HG03135 (cell line): Measurements from ENCODE around the gene TMEM171.

Experiments used
- ATAC-seq: cut with Tn5 transposase; IDR thresholded peaks from one replicate; pipeline ENCODE4 v1.9.1; 2021; ENCODE audit warnings: mild to moderate bottlenecking, moderate library complexity; ENCODE audit not compliant: unreplicated experiment

Gene TMEM171

GRCh38 chr5:73151766-73152410 is 31.5 kb downstream of the TMEM171 start:
- no peak for ATAC-seq

GRCh38 chr5:73152411-73153388 is 32.3 kb downstream of the TMEM171 start:
- ATAC-seq: no peak

GRCh38 chr5:73153513-73153912 is 33.1 kb downstream of the TMEM171 start:
- ATAC-seq: no peak

- ATAC-seq: no peak
These were observed 34.0 kb downstream of the TMEM171 start for GRCh38 chr5:73154208-73155006.

GRCh38 chr5:73155271-73156222 is 35.2 kb downstream of the TMEM171 start:
- no peak for ATAC-seq

- no peak for ATAC-seq
These were observed 37.3 kb downstream of the TMEM171 start for GRCh38 chr5:73157414-73158303.

GRCh38 chr5:73158313-73158712 is 37.9 kb downstream of the TMEM171 start:
- ATAC-seq: no peak

- ATAC-seq: peak; percentile 87
These were observed 39.9 kb downstream of the TMEM171 start for GRCh38 chr5:73160239-73160671.

GRCh38 chr5:73170522-73170921 is 50.1 kb downstream of the TMEM171 start:
- ATAC-seq: no peak

GRCh38 chr5:73171495-73171894 is 51.1 kb downstream of the TMEM171 start:
- no peak for ATAC-seq

- no peak for ATAC-seq
These were observed 52.6 kb downstream of the TMEM171 start, which contains the start of gene TMEM174 for GRCh38 chr5:73172951-73173350. Gene TMEM174, plus strand, starts transcription at chr5:73173193. Its CDS starts 51 bp downstream, at chr5:73173244.

GRCh38 chr5:73174100-73174815 is 53.9 kb downstream of the TMEM171 start:
- no peak for ATAC-seq

GRCh38 chr5:73176250-73176649 is 55.9 kb downstream of the TMEM171 start:
- ATAC-seq: no peak

- ATAC-seq: no peak
These were observed 57.9 kb downstream of the TMEM171 start for GRCh38 chr5:73178265-73178664.

GRCh38 chr5:73179730-73180129 is 59.4 kb downstream of the TMEM171 start:
- ATAC-seq: no peak

GRCh38 chr5:73180566-73180965 is 60.2 kb downstream of the TMEM171 start:
- ATAC-seq: no peak
